ENCODE results near the gene ASXL3.

The ASXL3 gene

DNA sequence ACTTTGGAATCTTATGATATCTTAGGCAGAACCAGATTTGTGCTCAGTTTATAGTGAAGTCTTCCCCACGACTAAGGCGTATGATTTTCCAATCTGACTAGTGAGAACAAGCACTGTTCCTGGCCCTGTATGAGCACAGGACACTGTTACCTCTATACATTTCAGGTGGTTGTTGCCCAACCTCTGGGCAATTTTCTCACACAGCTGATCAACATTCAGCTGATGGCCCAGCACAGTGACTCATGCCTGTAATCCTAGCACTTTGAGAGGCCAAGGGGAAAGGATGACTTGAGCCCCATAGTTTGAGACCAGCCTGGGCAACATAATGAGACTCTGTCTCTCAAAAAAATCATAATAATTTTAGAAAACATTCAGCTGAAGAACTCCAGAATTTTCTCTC lies 119.5 kb downstream of the ASXL3 start:
- DNase-seq (ENCODE audit: low spot score in 2 of 2), result no peak
- no peak overlapping the region for H3K4me3 ChIP-seq
- H3K27me3 ChIP-seq (ENCODE audit: low read depth), result no peaks in the 10 kb centered on the region
- H3K36me3 ChIP-seq (replicated peaks), result no peaks in the 10 kb centered on the region
- in situ Hi-C loops (cut with MboI; ENCODE audit: low sequenced_read_pairs), result no loop called here
- H3K4me1 ChIP-seq, result no peaks in the 10 kb centered on the region
- no peaks in the 10 kb centered on the region for H3K9me3 ChIP-seq

DNA sequence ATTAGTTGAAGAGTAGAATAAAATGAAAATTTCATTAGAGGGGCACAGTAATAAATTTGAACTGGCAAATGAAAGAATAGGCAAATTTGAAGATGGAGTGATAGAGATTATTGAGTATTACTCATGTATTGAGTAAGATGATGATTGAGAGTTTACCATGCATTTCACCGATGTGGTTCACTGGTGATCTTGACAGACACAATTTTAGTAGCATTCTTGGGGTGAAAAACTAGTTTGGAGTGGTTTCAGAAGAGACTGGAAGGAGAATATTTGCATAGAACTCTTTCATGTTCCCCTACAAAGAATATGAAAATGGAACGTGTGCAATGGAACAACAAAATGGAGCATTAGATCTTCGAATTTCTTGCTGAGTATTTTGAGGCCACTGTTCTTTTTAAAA lies 121.4 kb downstream of the ASXL3 start:
- in situ Hi-C loops (cut with MboI; ENCODE audit: low sequenced_read_pairs), result no loop called here
- Histone ChIP-seq H3K4me3 (no peak overlapping the region), H3K4me1 (no peaks in the 10 kb centered on the region), H3K36me3 (replicated peaks) (no peaks in the 10 kb centered on the region), H3K27me3 (ENCODE audit: low read depth) (no peaks in the 10 kb centered on the region), H3K9me3 (no peaks in the 10 kb centered on the region)
- no peak for DNase-seq (ENCODE audit: low spot score in 2 of 2)

DNA sequence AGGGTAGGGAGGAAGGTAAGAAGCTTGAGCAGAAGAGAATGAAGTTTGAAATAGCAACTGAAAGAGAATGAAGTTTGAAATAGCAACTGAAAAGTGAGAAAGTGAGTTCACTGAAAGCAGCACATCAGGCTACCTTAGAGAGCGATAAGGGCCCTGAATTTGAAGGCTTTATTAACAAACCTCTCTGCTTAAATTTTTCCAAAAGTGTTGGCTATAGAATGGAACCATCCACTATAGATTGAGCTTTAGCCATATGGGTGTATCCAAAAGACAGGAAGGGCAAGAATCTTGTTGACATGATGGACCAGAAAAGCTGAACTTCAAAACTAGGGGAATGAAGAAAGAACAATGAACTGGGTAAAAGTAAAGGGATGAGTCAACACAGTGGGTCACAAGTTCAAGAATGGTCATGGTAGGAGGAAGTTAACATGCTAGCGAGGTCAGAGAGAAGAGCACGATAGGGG lies 122.5 kb downstream of the ASXL3 start:
- in situ Hi-C loops (cut with MboI; ENCODE audit: low sequenced_read_pairs), result no loop called here
- H3K36me3 ChIP-seq (replicated peaks), result no peaks in the 10 kb centered on the region
- H3K9me3 ChIP-seq, result no peaks in the 10 kb centered on the region
- H3K4me1 ChIP-seq, result no peaks in the 10 kb centered on the region
- no peak for DNase-seq (ENCODE audit: low spot score in 2 of 2)
- H3K4me3 ChIP-seq, result no peak overlapping the region
- no peaks in the 10 kb centered on the region for H3K27me3 ChIP-seq (ENCODE audit: low read depth)

DNA sequence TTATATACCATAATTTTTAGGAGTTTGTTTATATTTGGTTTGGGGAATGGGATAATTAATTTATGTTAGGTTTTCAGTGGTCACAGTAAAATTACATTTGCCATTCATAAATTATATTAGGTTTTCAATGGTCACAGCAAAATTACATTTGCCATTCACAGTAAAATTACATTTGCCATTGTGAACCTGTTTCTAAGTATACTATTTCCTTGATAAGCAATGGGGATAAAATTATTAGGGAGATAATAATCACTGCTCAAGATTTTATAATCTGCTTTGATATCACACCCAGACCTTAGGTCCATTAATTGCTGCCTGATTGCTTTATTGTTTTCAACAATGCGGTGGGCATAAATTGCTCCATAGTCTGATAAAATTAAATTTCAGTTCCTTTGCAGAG lies 124.6 kb downstream of the ASXL3 start:
- no peaks in the 10 kb centered on the region for H3K4me1 ChIP-seq
- no peaks in the 10 kb centered on the region for H3K36me3 ChIP-seq (replicated peaks)
- DNase-seq (ENCODE audit: low spot score in 2 of 2), result no peak
- H3K9me3 ChIP-seq, result no peaks in the 10 kb centered on the region
- in situ Hi-C loops (cut with MboI; ENCODE audit: low sequenced_read_pairs), result no loop called here
- no peak overlapping the region for H3K4me3 ChIP-seq
- no peaks in the 10 kb centered on the region for H3K27me3 ChIP-seq (ENCODE audit: low read depth)

DNA sequence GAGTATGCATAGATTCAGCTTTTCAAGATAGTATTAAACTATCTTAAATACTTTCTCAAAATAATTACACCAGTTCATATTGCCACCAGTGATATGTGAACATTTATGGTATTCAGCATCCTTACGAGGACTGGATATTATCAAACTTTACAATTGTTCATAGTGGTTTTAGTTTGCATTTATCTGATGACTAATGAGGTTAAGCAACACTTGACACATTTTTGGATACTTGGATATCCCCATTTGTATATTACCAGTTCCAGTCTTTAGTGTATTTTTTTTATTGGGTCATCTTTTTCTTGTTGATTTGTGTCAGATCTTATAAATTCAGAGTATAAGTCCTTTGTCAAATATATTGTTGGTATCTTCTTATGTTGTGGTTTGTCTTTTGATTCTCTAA lies 128.4 kb downstream of the ASXL3 start:
- Histone ChIP-seq H3K4me3 (no peak overlapping the region), H3K27me3 (ENCODE audit: low read depth) (no peaks in the 10 kb centered on the region), H3K4me1 (no peaks in the 10 kb centered on the region), H3K9me3 (no peaks in the 10 kb centered on the region), H3K36me3 (replicated peaks) (no peaks in the 10 kb centered on the region)
- DNase-seq (ENCODE audit: low spot score in 2 of 2), result no peak
- in situ Hi-C loops (cut with MboI; ENCODE audit: low sequenced_read_pairs), result no loop called here

DNA sequence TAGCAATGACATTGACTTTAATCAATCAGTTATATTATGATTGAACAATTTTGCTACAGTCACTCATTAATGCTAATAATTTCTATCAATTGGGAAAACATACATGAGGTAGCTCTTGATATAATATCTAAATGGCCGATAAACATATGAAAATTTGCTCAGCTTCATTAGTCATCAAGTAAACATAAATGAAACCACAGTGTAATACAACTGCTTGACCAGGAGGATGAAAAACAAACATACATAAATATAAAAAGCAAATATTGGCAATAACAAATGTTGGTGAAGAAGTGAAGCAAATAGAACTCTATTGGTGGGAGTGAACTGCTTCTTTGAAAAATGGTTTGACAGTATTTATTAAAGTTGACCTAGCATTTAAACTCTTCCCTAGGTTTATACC lies 130.9 kb downstream of the ASXL3 start:
- no peak for DNase-seq (ENCODE audit: low spot score in 2 of 2)
- no peaks in the 10 kb centered on the region for H3K9me3 ChIP-seq
- H3K27me3 ChIP-seq (ENCODE audit: low read depth), result no peaks in the 10 kb centered on the region
- H3K36me3 ChIP-seq (replicated peaks), result no peaks in the 10 kb centered on the region
- no peaks in the 10 kb centered on the region for H3K4me1 ChIP-seq
- H3K4me3 ChIP-seq, result no peak overlapping the region
- in situ Hi-C loops (cut with MboI; ENCODE audit: low sequenced_read_pairs), result no loop called here

DNA sequence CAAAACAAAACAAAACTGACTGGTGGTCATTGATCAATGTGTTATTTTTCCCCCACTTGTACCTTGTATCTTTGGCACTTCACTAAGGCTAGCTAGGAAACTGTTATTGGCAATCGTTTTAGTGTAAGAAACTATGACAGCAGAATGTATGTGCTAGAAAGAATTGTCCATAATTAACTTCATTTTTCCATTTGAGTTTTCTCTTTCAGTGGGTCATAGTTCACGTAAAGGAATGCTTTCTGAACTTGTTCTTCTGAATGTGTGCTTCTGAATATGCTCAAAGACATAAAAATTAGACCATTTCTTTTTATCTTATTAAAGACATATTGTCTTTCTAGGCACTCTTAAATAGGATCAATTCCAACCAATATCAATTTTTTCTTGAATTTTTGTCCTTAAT lies 132.2 kb downstream of the ASXL3 start:
- Histone ChIP-seq H3K36me3 (replicated peaks) (no peaks in the 10 kb centered on the region), H3K9me3 (no peaks in the 10 kb centered on the region)
- in situ Hi-C loops (cut with MboI; ENCODE audit: low sequenced_read_pairs), result no loop called here

DNA sequence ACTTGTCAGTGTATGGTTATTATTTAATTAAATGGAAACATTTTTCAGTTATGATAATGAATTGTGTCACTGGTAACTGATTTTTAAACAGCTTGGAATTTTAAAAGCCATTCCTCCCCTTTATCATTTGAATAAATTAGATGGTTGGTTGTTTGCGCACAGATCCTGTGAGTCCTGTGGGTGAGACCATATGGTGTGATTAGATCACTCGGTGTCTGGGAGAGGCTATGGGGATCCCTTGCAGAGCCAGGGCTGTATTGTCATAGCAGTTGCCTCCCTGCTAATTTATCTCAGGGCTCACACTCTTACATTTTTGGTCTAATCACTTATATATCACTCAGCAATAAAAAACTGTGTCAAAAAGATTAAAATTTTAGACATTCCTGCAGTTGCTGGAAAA lies 133.5 kb downstream of the ASXL3 start:
- Histone ChIP-seq H3K9me3 (no peaks in the 10 kb centered on the region), H3K36me3 (replicated peaks) (no peaks in the 10 kb centered on the region), H3K27me3 (ENCODE audit: low read depth) (no peaks in the 10 kb centered on the region), H3K4me1 (no peaks in the 10 kb centered on the region), H3K4me3 (no peak overlapping the region)
- in situ Hi-C loops (cut with MboI; ENCODE audit: low sequenced_read_pairs), result no loop called here
- no peak for DNase-seq (ENCODE audit: low spot score in 2 of 2)

More for the DNA sequence above, 132.2 kb downstream of the ASXL3 start:
- Histone ChIP-seq H3K4me1 (no peaks in the 10 kb centered on the region), H3K27me3 (ENCODE audit: low read depth) (no peaks in the 10 kb centered on the region), H3K4me3 (no peak overlapping the region)
- no peak for DNase-seq (ENCODE audit: low spot score in 2 of 2)

DNA sequence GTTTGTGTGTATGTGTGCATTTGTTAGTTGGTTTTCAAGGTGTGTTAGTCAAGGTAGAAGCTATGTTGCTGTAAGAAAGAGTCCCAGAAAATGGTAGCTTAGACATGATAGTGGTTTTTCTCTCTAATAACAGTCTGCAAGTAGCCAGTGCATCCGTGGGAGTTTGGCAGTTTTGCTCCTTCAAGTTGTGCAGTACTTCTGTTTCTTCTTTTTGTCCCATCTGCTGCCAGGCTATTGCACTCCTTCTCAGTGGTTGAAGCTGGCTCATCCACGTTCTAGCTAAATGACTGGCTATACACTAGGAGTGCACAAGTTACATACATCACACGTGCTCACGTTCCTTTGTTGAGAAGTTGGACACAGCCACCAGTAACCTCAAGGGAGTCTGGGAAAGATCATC lies 134.7 kb downstream of the ASXL3 start:
- H3K9me3 ChIP-seq, result no peaks in the 10 kb centered on the region
- in situ Hi-C loops (cut with MboI; ENCODE audit: low sequenced_read_pairs), result no loop called here
- no peak for DNase-seq (ENCODE audit: low spot score in 2 of 2)

DNA sequence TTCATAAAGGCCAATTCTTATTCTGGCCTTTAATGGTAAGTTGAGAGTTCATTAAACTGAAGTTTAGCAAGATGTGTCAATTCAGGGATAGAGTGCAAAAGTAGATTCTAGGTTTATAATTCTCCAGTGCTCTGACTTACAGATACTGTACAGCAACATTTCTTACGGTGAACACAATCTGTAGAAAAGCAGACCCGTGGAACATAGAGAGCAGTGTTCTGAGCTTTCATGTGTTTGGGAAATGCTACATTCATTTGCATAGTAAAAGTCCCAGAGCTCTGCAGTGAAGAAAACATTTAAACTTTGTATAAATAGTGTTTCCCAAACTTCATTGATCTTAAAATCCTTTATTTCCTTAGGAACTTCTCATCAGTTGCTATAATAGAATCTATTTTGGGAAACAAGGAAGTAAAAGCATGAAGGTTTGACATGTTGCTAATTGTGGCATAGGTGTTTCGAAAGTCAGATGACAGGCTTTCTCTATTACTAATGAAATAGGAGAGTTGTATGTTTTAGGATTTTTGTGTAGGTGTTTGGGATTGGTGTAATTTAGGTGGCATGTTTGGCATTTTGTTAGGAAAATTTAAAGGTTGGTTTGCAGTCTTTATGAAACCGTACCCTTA lies 138.2 kb downstream of the ASXL3 start:
- Histone ChIP-seq H3K4me1 (no peaks in the 10 kb centered on the region), H3K4me3 (no peak overlapping the region), H3K9me3 (no peaks in the 10 kb centered on the region), H3K27me3 (ENCODE audit: low read depth) (no peaks in the 10 kb centered on the region), H3K36me3 (replicated peaks) (no peaks in the 10 kb centered on the region)
- in situ Hi-C loops (cut with MboI; ENCODE audit: low sequenced_read_pairs), result no loop called here
- DNase-seq (ENCODE audit: low spot score in 2 of 2), result no peak

More for the DNA sequence above, 134.7 kb downstream of the ASXL3 start:
- Histone ChIP-seq H3K4me1 (no peaks in the 10 kb centered on the region), H3K36me3 (replicated peaks) (no peaks in the 10 kb centered on the region), H3K4me3 (no peak overlapping the region), H3K27me3 (ENCODE audit: low read depth) (no peaks in the 10 kb centered on the region)

DNA sequence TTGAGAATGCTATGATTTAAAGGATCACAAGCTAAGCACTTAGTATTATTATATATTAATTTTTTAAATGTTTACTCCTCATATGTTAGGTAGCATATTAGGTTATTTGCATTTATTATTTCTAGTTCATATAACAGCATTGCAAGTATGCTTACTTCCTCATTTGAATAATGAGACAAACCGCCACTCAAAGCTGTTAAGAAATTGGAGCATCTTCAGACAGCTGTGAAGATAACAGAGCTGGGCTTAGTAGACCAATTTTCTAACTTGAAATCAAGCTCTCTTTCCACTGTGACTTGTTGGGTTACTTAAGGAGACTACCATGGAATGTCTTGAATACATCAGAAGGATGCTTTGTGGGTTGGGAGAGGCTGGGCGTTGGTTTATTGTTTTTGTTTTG lies 139.3 kb downstream of the ASXL3 start:
- H3K4me1 ChIP-seq, result no peaks in the 10 kb centered on the region
- H3K27me3 ChIP-seq (ENCODE audit: low read depth), result no peaks in the 10 kb centered on the region
- in situ Hi-C loops (cut with MboI; ENCODE audit: low sequenced_read_pairs), result no loop called here
- no peak overlapping the region for H3K4me3 ChIP-seq
- no peak for DNase-seq (ENCODE audit: low spot score in 2 of 2)
- no peaks in the 10 kb centered on the region for H3K9me3 ChIP-seq
- no peaks in the 10 kb centered on the region for H3K36me3 ChIP-seq (replicated peaks)

DNA sequence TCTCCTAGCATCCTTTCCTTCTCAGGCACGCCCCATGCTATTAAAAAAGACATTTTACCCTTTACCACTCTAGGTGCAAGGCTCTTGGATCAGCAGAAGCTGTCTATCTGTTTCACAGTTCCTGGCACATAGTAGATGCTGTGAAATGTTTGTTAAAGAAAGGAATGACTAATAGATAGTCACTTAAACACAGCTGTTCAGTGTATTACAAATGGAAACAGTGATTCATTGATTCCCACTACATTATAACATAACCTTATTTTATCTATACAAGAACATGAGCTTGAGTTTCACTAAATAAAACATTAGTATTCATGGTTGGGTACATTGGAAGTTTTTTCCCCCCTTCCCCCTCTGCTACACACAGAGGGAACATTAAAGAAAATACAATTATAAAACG lies 142.1 kb downstream of the ASXL3 start:
- in situ Hi-C loops (cut with MboI; ENCODE audit: low sequenced_read_pairs), result no loop called here
- Histone ChIP-seq H3K4me3 (no peak overlapping the region), H3K9me3 (no peaks in the 10 kb centered on the region), H3K27me3 (ENCODE audit: low read depth) (no peaks in the 10 kb centered on the region), H3K36me3 (replicated peaks) (no peaks in the 10 kb centered on the region), H3K4me1 (no peaks in the 10 kb centered on the region)
- DNase-seq (ENCODE audit: low spot score in 2 of 2), result no peak

DNA sequence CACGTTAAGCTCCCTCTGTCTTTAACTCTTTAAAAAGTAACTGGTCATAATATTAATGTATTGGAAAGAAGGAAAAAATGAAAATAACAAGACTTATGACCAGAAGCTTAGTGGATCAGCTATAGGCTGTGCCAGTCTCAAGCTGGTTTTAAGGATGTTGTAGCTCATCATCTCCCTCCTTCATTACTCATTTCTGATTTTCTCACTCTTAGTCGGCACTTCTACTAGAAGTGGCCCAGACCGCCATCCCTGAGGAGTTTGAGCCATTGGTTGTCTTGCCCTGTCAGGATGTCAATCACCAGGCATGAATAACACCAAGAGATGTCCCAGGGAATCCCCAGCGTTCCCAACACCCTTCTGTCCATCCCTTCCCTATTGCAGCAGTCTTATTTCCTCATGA lies 151.5 kb downstream of the ASXL3 start:
- in situ Hi-C loops (cut with MboI; ENCODE audit: low sequenced_read_pairs), result no loop called here
- Histone ChIP-seq H3K27me3 (ENCODE audit: low read depth) (0 out of 2 replicates have a peak, but pooled peaks cover 2% of the 10 kb centered on the region), H3K4me3 (no peak overlapping the region), H3K4me1 (no peaks in the 10 kb centered on the region), H3K36me3 (replicated peaks) (no peaks in the 10 kb centered on the region), H3K9me3 (no peaks in the 10 kb centered on the region; the same call in 1 of the 2 replicates)
- no peak for DNase-seq (ENCODE audit: low spot score in 2 of 2)

DNA sequence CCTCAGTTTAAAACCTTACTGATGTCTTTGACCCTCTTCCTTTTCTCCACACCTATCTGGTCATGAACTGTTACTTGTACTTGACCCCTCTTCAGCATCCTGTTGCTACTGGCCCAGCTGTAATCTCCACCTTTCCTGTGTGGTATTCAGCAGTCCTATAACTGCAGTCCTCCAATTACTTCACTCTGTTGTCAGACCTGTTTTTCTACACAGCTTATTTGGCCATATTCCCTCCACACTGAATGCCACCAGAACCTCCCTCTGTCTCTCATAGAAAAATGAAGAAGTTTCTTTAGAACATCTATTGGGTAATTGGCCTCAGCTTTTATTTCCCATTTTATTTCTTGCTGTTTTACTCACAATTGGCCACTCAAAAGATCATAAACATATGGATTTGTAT lies 155.4 kb downstream of the ASXL3 start:
- no peaks in the 10 kb centered on the region for H3K36me3 ChIP-seq (replicated peaks)
- H3K4me1 ChIP-seq, result no peaks in the 10 kb centered on the region
- 0 out of 2 replicates have a peak, but pooled peaks cover 2% of the 10 kb centered on the region for H3K27me3 ChIP-seq (ENCODE audit: low read depth)
- in situ Hi-C loops (cut with MboI; ENCODE audit: low sequenced_read_pairs), result no loop called here
- no peak for DNase-seq (ENCODE audit: low spot score in 2 of 2)
- no peaks in the 10 kb centered on the region; the same call in 1 of the 2 replicates for H3K9me3 ChIP-seq
- H3K4me3 ChIP-seq, result no peak overlapping the region

DNA sequence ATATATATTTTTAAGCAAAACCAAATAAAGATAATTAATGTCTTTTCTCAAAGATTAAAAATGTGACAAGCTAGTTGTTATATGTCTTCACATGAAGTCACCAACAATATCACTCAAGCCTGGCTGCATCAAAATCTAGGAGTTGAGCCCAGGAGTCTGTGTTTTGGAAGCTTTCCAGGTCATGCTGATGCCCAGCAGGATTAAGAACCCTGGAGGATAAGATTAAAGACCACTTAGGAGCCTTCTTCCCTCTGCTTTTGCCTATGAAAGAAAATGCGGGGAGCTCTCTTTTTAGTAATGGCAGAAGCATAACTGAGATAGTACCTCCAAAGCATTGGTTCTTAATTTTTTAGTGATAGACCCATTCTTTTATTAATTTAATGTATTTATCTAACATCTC lies 157.4 kb downstream of the ASXL3 start:
- Histone ChIP-seq H3K9me3 (no peaks in the 10 kb centered on the region; the same call in 1 of the 2 replicates), H3K4me3 (no peak overlapping the region), H3K4me1 (no peaks in the 10 kb centered on the region), H3K27me3 (ENCODE audit: low read depth) (no peaks in the 10 kb centered on the region), H3K36me3 (replicated peaks) (no peaks in the 10 kb centered on the region)
- no peak for DNase-seq (ENCODE audit: low spot score in 2 of 2)
- in situ Hi-C loops (cut with MboI; ENCODE audit: low sequenced_read_pairs), result no loop called here
